GM21526 (cell line): ENCODE data around the gene TMA7.
"Not testable (repeated sequence)": the region's sequence is repeated elsewhere in the genome, so short reads cannot be mapped to it uniquely, and the experiment has no call there.

Experiments
- ATAC-seq: cut with Tn5 transposase; IDR thresholded peaks from one replicate; pipeline ENCODE4 v1.9.1; 2021; ENCODE audit warnings: moderate library complexity; ENCODE audit not compliant: unreplicated experiment, low FRiP score

The TMA7 gene

DNA sequence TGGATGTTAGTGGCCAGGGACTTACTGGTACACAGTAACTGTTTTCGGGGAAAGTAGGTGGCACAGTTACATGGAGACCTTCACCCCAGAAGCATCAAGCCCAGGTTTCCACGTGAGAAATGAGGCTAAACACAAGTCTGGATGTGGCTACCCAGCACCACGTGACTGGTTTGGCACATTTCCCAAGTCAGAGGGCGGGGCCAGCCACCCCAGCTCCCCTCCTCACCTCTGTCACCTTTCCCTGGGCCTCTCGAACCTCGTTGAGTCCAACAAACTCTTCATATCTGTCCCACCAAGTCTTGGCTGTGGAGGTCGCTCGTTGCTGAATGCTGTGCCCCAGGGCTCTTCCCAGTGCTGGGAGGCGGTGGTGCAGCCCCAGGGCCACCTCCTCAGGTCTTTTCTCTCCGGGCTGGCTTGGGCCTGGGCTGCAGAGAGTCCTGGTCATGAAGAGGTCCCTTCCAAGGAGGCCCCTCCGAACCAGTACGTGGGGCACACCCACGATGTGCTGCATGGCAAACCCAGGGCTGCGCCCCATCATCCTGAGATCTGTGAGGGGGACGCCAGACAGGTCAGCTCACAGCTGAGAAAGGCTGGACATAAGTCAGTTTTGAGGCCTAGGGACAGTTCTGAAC lies 5.3 kb upstream of the TMA7 start:
- ATAC-seq: no peak

DNA sequence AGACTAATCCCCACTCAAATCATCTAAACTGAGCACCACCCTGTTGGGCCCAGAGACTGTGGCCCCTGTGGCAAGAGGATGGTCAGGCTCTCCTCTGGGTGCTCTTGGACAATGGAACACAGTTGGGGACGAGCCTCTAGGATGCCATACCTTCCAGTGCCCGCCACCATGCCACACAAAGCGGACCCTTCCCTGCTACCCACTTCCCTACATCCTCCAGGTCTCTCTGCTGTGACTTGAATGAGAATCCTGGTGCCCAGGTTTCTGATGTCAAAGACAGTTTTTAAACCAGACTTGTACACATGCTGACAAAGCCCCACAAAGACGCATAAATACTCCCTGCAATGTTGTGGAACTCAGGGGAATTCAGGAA lies 4.8 kb upstream of the TMA7 start:
- ATAC-seq: no peak

DNA sequence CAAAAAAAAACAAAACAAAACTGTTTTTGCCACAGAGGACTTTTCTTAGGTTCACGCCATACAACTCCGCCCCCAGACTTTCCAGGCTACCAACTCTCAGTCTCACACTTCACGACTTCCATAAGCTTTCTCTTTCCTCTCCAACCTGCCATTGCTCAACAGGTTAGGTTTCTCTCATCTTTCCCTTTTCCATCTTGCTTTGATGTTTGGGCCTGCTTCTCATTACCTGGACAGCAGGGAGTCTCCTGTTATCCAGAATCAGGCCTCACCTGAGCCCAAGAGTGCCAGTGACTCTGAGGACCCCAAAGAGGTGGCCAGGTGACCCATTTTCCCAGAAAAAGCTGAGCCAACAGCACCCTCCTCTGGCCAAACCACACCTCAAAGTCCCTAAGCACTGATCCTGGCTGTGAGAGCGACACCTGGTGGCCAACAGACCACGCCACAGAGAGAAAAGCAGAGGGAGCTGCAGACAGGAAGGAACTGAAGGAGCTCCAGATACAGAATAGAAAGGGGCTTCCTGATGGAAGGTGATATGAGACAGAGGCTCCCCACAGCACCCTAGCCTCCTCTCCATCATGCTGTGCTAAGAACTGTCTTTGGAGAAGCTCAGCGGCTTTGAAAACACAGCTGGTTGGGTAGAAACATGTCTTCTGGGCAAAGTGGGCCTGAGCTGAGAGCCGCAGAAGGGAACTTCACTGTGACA lies 4.1 kb upstream of the TMA7 start:
- ATAC-seq: no peak

DNA sequence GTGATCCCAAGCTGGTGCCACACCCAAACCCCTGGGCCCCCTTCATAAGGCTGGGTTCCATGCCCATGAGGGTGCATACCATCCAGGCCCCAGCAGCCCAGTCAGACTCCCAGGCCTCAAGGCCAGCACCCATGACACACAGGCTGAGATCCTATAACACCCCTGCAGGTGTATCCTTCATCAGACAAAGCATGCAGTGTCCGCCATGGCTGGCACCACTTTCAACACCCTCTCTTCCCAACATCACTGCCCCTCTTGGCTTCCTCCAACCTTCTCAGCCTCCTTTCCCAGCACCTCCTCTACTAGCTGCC lies 3.6 kb upstream of the TMA7 start:
- ATAC-seq: no peak

DNA sequence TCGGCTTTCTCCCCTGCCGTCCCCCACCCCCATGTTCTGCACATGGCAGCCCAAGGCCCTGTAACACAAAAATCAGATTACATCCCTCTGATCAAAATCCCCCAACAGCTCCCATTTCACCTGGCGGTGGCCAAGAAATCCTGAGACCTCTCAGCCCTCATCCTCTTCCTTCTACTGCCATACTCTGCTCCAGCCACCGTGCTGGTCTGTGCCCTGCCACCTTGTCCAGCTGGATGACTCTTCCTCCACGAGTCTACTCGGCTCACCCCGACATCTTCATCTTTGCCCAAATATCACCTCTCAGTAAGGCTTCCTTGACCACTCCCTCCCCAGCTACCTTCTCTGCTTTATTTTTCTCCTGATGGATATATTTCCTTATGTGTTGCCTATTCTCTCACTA lies 3.2 kb upstream of the TMA7 start:
- no peak for ATAC-seq

DNA sequence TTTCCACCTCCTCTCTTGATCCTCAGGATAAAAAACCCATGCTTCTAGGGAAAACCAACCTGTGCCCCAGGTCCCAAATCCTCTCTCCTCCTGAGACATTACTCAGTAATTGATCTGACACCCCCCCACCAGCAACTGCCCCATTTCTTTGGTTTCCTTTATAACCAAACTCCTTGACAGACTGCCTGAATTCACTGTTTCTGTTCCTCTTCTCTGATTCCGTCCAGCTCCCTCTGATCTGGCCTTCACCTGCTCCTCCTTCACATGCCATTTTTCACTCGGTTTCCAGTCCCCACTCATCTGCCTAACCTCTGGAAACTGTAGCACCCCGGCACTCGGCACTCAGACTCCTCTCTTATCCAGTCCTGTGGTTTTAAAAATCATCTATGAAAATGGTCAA lies 2.2 kb upstream of the TMA7 start:
- ATAC-seq: no peak

DNA sequence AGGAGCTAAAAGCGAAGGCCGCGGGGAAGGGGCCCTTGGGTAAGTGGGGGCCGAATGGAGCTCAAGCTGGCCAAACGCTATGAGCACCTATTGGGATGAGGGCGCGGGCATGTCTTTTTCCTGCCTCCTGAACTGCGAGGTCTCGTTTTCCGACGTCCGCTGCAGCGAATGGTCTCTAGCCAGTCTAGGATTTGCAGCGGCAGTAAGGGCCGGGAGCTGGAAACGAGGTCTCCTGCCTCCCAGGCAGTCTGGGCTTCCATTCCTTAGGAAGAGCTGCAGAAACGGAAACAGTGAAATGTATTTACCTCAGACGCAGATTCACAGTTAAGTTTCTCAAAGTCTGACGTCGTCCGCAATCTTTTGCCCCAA lies 517 bp downstream of the TMA7 start:
- no peak for ATAC-seq

DNA sequence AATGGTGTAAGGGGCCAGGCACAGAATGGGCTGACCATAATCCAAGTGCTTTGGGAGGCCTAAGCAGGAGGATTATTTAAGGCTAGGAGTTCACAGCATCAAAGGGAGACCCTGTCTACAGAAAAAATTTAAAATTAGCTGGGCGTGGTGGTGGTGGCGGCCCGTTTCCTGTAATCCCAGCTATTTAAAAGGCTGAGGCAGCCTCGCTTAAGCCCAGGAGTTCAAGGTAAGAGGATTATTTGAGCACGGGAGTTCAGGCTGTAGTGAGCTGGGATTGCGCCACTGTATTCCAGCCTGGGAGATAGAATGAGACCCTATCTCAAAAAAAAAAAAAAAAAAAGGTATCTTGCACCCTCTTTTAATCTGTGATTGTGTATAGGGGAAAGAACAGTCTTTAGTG lies 1.9 kb downstream of the TMA7 start:
- no peak for ATAC-seq

DNA sequence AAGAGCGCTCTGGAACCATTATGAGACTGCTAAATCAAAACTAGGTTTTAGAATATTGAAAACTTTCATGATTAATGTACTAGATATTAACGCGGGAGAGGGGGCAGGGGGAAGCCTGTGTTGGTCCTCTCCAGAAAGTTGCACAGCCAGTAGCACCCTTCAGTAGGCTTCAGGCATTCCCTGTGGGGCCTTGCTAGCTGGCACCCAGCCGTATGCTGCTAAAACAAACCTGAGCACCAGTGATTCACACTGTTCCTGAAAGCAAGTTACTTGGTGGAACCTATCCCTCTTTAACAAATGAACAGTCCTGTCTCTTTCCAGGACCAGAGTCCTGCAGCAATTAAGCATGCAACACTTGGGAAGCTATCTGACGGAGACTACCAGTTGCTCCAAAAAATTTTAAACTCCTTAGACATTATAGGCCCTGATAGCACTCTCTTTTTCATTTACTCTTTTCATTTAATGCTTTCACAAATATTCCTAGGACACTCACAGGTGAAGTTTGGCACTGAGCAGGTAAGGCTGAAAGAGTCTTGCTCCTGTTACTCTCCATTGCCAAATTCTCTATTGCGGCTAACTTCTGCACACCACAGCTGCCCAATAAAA lies 5.3 kb downstream of the TMA7 start:
- ATAC-seq: no peak

DNA sequence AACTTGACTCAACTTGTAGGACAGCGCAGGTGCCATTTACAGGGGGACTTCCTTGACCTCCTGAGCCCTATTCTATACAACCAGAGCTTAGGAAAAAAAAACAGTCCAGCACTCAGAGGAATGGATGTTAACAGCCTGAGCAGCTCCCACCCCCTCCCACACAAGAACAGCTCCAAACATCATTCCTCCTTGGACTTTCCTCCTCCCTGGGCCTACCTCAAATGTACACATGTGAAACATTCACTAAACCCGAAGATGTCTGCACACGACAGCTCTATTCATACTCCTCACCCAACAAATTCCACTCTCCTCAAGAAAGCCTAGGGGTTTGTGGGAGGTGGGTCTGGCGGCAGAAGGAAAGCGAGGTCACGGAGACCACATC lies 6.0 kb downstream of the TMA7 start:
- no peak for ATAC-seq

DNA sequence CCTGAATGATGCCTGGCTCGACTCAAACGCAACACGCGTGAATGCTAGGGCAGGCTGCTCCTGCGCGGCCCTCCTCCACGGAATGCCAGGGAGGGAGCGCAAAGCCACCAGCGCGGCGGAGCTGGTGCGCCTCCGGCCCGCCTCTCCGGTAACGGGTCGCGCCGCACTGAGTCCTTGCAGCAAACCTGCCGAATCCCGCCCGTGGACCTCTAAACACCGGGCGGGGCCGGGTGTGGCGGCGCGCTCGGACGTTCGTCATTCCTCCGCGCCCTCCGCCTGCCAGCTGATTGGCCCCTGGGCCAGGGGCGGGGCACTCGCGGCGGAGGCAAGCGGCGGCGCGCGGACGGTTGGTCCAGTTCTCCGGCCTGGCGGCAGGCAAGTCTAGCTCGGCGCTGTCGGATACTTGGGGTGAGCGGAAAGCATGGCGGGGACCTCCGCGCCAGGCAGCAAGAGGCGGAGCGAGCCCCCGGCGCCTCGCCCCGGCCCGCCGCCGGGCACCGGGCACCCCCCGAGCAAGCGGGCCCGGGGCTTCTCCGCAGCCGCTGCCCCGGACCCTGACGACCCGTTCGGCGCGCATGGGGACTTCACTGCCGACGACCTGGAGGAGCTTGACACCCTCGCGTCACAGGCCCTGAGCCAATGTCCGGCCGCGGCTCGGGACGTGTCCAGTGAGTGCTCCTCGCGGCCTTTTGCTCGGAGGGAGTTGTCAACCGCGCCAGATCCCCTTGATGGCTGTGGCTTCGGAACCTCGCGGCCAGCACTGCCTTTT lies 6.6 kb downstream of the TMA7 start, which contains the start of gene ATRIP:
ATRIP (plus strand) TSS at position 313 of the 769 bp plus-strand sequence; CDS start at position 422, 109 bp downstream.
- ATAC-seq: peak; percentile 80

DNA sequence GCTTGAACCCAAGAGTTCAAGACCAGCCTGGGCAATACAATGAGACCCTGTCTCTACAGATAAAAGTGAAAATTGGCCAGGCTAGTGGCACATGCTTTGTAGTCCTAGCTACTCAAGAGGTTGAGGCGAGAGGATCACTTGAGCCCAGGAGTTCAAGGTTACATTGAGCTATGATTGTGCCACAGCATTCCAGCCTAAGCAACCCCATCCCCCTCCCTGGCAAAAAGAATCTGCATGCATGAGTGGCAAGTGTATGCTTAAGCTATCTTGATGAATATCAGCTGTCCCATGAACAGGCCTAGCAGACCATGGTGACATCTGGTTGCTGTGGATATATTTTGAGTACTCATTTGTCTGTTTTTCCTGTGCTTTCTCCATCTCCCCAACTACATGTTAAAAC lies 11.2 kb downstream of the TMA7 start:
- ATAC-seq: no peak

DNA sequence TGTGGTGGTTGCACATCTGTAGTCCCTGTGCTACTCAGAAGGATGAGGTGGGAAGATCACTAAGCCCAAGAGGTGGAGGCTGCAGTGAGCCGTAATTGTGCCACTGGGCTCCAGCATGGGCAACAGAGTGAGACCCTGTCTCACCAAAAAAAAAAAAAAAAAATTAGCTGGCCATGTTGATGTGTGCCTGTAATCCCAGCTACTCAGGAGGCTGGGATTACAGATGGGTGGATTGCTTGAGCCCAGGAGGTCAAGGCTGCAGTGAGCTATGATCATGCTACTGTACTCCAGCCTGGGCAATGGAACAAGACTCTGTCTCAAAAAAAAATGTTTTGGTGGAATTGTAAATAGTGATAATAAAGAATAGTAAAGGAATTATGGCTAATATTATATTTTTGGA lies 16.4 kb downstream of the TMA7 start:
- ATAC-seq: no peak

DNA sequence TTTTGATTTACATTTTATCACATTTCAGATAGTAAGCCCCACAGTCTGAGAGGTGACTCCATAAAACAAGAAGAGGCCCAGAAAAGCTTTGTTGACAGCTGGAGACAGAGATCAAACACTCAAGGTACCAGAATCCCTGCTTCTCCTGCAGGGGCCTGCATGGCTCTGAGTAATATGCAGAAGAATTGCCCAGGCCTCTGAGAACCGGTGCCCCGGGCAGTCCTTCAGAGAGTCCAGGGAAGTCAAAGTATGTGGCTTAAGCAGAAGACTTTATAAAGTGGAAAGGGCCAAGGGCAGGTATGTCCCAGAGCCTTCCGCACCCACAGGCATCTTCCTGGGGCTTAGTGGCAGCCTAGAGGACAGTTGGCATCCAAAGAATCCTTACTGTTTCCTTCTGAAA lies 19.3 kb downstream of the TMA7 start:
- no peak for ATAC-seq

DNA sequence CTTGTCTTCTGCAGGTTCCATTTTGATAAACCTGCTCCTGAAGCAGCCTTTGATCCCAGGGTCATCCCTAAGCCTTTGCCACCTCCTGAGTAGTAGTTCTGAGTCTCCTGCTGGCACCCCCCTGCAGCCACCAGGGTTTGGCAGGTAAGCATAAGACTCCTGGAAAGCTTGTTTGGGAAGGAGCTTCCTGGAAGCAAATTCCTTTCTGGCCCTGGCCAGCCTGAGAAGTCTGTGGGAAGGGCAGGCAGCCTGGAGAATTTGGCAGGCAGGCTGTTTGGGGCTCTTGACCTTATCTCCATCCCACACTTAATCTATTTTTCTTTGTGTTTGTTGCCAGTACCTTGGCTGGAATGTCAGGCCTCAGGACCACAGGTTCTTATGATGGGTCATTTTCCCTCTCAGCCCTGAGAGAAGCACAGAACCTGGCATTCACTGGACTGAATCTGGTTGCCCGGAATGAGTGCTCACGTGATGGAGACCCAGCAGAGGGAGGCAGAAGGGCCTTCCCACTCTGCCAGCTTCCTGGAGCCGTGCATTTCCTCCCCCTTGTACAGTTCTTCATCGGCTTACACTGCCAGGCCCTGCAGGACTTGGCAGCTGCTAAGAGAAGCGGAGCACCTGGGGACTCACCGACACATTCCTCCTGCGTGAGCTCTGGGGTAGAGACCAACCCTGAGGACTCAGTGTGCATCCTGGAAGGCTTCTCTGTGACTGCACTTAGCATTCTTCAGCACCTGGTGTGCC lies 19.9 kb downstream of the TMA7 start:
- ATAC-seq: no peak

DNA sequence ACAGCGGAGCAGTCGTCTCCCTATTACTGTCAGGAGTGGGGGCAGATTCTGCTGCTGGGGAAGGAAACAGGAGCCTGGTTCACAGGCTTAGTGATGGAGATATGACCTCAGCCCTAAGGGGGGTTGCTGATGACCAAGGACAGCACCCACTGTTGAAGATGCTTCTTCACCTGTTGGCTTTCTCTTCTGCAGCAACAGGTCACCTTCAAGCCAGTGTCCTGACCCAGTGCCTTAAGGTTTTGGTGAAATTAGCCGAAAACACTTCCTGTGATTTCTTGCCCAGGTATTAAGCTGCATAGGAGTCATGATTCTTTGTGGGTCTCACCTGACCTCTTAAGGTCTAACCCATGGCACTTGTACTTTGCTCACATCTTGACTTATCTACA lies 20.5 kb downstream of the TMA7 start:
- ATAC-seq: no peak

DNA sequence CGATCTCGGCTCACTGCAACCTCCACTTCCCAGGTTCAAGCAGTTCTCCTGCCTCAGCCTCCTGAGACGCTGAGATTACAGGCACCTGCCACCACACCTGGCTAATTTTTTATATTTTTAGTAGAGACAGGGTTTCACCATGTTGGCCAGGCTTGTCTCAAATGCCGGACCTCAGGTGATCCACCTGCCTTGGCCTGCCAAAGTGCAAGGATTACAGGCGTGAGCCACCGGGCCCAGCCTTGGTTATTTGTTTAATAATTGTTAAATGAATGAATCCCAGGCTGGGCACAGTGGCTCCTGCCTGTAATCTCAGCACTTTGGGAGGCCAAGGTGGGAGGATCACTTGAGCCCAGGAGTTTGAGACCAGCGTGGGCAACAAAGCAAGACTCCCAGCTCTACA lies 21.7 kb downstream of the TMA7 start:
- not testable (repeated sequence) for ATAC-seq

DNA sequence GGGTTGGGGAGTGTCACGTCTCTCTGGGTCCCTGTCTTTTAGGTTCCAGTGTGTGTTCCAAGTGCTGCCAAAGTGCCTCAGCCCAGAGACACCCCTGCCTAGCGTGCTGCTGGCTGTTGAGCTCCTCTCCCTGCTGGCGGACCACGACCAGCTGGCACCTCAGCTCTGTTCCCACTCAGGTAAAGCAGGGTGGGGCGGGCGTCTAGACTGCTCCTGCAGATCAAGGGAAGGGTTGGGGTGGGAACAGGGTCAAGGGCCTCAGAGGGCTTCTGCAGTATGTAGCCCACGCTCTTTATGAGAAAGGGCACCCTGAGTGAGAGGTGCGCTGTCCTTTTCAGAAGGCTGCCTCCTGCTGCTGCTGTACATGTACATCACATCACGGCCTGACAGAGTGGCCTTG lies 23.6 kb downstream of the TMA7 start:
- no peak for ATAC-seq

DNA sequence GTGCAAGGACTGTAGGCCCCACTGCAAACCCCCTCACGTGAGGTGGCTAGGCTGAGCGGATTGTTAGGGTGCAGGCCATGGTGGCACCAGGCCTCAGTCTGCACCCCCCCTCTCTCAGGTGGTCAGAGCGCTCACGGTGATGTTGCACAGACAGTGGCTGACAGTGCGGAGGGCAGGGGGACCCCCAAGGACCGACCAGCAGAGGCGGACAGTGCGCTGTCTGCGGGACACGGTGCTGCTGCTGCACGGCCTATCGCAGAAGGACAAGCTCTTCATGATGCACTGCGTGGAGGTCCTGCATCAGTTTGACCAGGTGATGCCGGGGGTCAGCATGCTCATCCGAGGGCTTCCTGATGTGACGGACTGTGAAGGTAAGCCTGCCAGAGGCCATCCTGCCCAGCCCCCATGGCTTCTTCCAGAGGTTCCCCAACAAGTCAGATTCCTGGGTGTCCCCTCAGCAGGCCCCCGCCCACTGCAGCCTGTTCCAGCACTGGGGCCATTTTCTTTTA lies 24.7 kb downstream of the TMA7 start:
- ATAC-seq: no peak

DNA sequence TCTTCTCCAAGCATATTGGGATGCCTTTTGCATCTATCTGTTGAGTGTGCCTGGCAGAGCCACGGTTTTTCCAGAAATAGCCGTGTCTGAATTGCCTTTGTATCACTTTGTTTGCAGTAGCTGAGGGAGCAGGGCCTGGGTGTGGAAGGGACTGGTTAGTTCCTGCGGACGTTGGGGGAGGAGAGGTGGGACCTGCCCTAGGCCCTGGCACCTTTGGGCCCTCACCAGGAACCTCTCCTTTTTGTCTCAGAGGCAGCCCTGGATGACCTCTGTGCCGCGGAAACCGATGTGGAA lies 25.1 kb downstream of the TMA7 start:
- ATAC-seq: no peak
